Endodermal cell (in vitro differentiated cells): ENCODE data around the gene GNG10. TPM values are rescaled to one million over a fixed set of nuclear protein-coding genes. Genes with fewer than 3 reads are reported as not detected.
A peak's percentile ranks its signal among the peaks of the same experiment; 100 is the strongest.

Source experiments
- DNase-seq: peaks from one replicate; pipeline ENCODE4 v3.0.0-alpha.2; 2017
- H3K27ac ChIP-seq: 2 replicates; pipeline ENCODE4 v1.5.1; 2013; ENCODE audit warnings: mild to moderate bottlenecking, low read depth, low read length, moderate library complexity
- H3K27me3 ChIP-seq: 2 replicates; pipeline ENCODE4 v1.6.1; 2013; ENCODE audit warnings: mild to moderate bottlenecking, low read length, moderate library complexity; ENCODE audit not compliant: insufficient read depth, control insufficient read depth, poor library complexity, severe bottlenecking
- H3K36me3 ChIP-seq: 2 replicates; pipeline ENCODE4 v1.7.0; 2013; ENCODE audit warnings: mild to moderate bottlenecking, low read length, moderate library complexity; ENCODE audit not compliant: control insufficient read depth, insufficient read depth
- H3K4me1 ChIP-seq: one replicate; pipeline ENCODE4 v1.7.0; 2013; ENCODE audit warnings: low read length; ENCODE audit not compliant: control insufficient read depth, insufficient read depth
- H3K4me3 ChIP-seq: 2 replicates; pipeline ENCODE4 v1.5.1; 2013; ENCODE audit warnings: mild to moderate bottlenecking, low read length, moderate library complexity
- H3K9ac ChIP-seq: 2 replicates; pipeline ENCODE4 v1.6.1; 2013; ENCODE audit warnings: mild to moderate bottlenecking, low read length, moderate library complexity; ENCODE audit not compliant: poor library complexity, severe bottlenecking; ENCODE audit errors: extremely low read depth
- H3K9me3 ChIP-seq: 2 replicates; pipeline ENCODE4 v1.6.1; 2013; ENCODE audit warnings: mild to moderate bottlenecking, low read length, moderate library complexity; ENCODE audit not compliant: control insufficient read depth
- H3K27ac Mint-ChIP-seq: 2 replicates; pipeline ENCODE4 v1.8.0; 2020; ENCODE audit warnings: mixed read lengths
- H3K27me3 Mint-ChIP-seq: 2 replicates; pipeline ENCODE4 v1.8.0; 2021; ENCODE audit warnings: mild to moderate bottlenecking, mixed read lengths; ENCODE audit not compliant: insufficient read depth
- H3K36me3 Mint-ChIP-seq: 2 replicates; pipeline ENCODE4 v1.8.0; 2020; ENCODE audit warnings: low read depth, mixed read lengths
- H3K4me1 Mint-ChIP-seq: 2 replicates; pipeline ENCODE4 v1.8.0; 2020; ENCODE audit warnings: mixed read lengths
- H3K4me3 Mint-ChIP-seq: 2 replicates; pipeline ENCODE4 v1.8.0; 2020; ENCODE audit warnings: mild to moderate bottlenecking, moderate library complexity, mixed read lengths
- H3K9me3 Mint-ChIP-seq: 2 replicates; pipeline ENCODE4 v1.8.0; 2020; ENCODE audit warnings: mild to moderate bottlenecking, mixed read lengths
- WGBS, 2 experiments: methylation state at CpG; one replicate each; pipeline versions ENCODE4 v1.1.5 to v1.1.7; 2013; ENCODE audit warnings: missing lambda C conversion rate in 2 of 2, mixed read lengths in 1 of 2; ENCODE audit not compliant: insufficient coverage in 1 of 2, insufficient read length in 1 of 2; 5-methylcytosine and 5-hydroxymethylcytosine counted together
- total RNA-seq, 2 donors: library from RNA; stranded (reverse); fragmentation: NEBNext Ultra II Directional in 1 of 2; extraction: Animal tissue kit (Norgen Biotek cat#: 25700) in 1 of 2; gene quantifications; 2 replicates in 1 of 2; 3 replicates in 1 of 2; pipeline ENCODE4 v1.2.1, GENCODE V29; 2021
- TF ChIP-seq, protein P1 (sequence below): fragments of 200-600 bp; sonication (generic); conservative IDR thresholded peaks from 2 replicates; pipeline ENCODE4 v1.5.0; 2021; ENCODE audit warnings: antibody characterized with exemption, mild to moderate bottlenecking

Gene GNG10
- total RNA-seq, 2 donors from 2014 or later, result 27.7 to 39.7 TPM

DNA sequence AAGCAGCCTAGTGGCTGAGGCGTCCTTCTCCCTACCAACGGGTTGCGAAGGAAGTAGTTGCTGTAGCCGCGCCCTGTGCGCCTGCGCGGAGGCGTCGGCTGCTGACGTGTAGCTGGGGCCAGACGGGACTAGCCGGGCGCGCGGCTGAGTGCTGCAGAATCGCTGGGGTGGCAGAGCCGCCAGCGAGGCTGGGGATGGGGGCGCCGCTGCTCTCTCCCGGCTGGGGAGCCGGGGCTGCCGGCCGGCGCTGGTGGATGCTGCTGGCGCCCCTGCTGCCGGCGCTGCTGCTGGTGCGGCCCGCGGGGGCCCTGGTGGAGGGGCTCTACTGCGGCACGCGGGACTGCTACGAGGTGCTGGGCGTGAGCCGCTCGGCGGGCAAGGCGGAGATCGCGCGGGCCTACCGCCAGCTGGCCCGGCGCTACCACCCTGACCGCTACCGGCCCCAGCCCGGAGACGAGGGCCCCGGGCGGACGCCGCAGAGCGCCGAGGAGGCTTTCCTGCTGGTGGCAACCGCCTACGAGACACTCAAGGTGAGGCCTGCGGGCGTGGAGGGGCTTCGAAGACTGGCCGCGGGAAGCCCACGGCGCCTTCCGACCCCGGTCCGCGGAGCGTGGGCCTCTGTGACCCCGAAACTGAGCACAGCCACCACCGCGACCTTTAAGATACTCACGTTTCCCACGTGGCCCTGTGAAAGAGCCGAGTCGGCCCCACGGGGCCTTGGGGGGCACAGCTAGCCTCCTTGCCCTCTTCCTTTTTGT is 30.0 kb upstream of the GNG10 start, which contains the start of gene DNAJC25:
TSS of gene DNAJC25 (plus strand) at position 121 of the 758 bp plus-strand sequence. CDS start at position 195, 74 bp downstream.
- no peaks in the 10 kb centered on the region for H3K36me3 ChIP-seq
- Mint-ChIP-seq H3K4me3 (peak within 1 kb of the TSS; percentile 90), H3K27ac (peak within 1 kb of the TSS; percentile 95), H3K9me3 (no peaks in the 10 kb centered on the region), H3K36me3 (no peaks in the 10 kb centered on the region), H3K27me3 (peaks cover 8% of the 10 kb centered on the region), H3K4me1 (peaks cover 26% of the 10 kb centered on the region)
- TF ChIP-seq, protein P1, sequence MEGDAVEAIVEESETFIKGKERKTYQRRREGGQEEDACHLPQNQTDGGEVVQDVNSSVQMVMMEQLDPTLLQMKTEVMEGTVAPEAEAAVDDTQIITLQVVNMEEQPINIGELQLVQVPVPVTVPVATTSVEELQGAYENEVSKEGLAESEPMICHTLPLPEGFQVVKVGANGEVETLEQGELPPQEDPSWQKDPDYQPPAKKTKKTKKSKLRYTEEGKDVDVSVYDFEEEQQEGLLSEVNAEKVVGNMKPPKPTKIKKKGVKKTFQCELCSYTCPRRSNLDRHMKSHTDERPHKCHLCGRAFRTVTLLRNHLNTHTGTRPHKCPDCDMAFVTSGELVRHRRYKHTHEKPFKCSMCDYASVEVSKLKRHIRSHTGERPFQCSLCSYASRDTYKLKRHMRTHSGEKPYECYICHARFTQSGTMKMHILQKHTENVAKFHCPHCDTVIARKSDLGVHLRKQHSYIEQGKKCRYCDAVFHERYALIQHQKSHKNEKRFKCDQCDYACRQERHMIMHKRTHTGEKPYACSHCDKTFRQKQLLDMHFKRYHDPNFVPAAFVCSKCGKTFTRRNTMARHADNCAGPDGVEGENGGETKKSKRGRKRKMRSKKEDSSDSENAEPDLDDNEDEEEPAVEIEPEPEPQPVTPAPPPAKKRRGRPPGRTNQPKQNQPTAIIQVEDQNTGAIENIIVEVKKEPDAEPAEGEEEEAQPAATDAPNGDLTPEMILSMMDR, result peak; percentile 21
- no peaks in the 10 kb centered on the region for H3K9me3 ChIP-seq
- DNase-seq, result peak; percentile 99
- H3K4me1 ChIP-seq, result no peaks in the 10 kb centered on the region
- peak within 1 kb of the TSS; percentile 59 for H3K27ac ChIP-seq
- peak within 1 kb of the TSS; percentile 97 for H3K4me3 ChIP-seq
- 0% methylated on average over 26 to 79 of the region's 79 CpGs for WGBS, 2 experiments
- peak within 1 kb of the TSS; percentile 85 for H3K9ac ChIP-seq
- H3K27me3 ChIP-seq, result no peaks in the 10 kb centered on the region

DNA sequence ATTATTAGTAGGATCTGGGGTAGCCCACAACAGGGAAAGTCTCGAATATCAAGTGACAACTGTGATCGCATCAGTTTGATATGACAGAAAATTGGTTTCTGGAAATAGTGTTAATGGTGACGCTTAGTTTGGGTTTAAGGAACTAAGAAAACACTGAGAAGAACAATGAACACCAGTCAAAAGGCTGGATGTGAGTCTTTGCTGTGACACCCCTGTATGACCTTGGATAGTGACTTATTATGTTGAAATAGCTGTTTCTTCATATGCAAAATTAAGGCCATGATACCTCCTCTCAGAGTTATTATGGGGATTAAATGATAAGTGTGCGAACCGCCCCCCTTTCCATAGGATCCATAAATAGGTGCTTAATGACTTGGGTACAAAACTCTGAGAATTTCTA is 29.3 kb upstream of the GNG10 start:
- H3K36me3 Mint-ChIP-seq, result no peaks in the 10 kb centered on the region
- 43 to 52% methylated on average over 5 of the region's 5 CpGs for WGBS, 2 experiments
- H3K4me1 ChIP-seq, result no peaks in the 10 kb centered on the region
- no peak overlapping the region for H3K27ac ChIP-seq
- no peaks in the 10 kb centered on the region for H3K27me3 ChIP-seq
- peak overlapping the region; percentile 90 for H3K4me3 Mint-ChIP-seq
- no peaks in the 10 kb centered on the region for H3K36me3 ChIP-seq
- no peaks in the 10 kb centered on the region for H3K9me3 ChIP-seq
- H3K9me3 Mint-ChIP-seq, result no peaks in the 10 kb centered on the region
- peak overlapping the region; percentile 84 for H3K27ac Mint-ChIP-seq
- H3K4me3 ChIP-seq, result peak overlapping the region; percentile 97
- H3K4me1 Mint-ChIP-seq, result peaks cover 26% of the 10 kb centered on the region
- peak overlapping the region; percentile 85 for H3K9ac ChIP-seq
- TF ChIP-seq, protein P1, result no peak
- no peak for DNase-seq
- H3K27me3 Mint-ChIP-seq, result peaks cover 8% of the 10 kb centered on the region

DNA sequence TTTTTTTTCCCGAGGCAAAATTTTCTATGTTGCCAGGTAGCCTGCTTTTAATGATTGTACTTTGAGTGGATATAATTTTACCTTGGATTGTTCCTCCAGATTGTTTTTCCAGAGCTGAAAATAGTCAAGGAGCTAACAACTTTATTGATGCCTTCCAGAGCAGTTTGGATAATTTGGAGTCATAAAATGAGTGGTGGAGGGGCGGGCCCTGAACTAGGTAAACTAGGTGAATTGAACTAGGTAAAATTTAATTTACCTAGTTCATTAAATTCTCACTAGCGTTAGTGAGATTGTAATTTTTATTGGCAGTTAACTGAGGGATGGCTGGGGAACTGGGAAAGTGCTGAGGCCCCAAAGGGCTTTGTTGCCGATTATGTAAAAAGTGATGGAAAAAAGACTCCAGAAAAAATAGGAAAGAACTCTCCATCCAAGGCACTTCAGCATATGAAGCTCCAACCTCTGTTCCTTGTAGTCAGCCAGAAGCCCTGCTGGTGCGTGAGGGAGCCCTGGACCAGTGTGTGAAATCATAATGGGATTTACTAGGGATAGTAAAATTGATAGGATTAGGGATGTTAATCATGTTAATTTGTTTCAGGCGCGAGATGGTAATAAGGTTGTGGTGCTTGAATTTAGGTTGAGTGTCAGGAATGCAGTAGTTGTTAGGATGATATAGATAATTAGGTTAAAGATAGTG is 28.6 kb upstream of the GNG10 start:
- no peaks in the 10 kb centered on the region for H3K9me3 Mint-ChIP-seq
- Histone ChIP-seq H3K36me3 (no peaks in the 10 kb centered on the region), H3K9me3 (no peaks in the 10 kb centered on the region), H3K4me1 (no peaks in the 10 kb centered on the region), H3K9ac (peak overlapping the region; percentile 85), H3K27ac (no peak overlapping the region), H3K27me3 (no peaks in the 10 kb centered on the region), H3K4me3 (peak overlapping the region; percentile 97)
- TF ChIP-seq, protein P1, result no peak
- peaks cover 26% of the 10 kb centered on the region for H3K4me1 Mint-ChIP-seq
- WGBS, 2 experiments, result 76 to 79% methylated on average over 4 to 7 of the region's 7 CpGs
- no peak overlapping the region for H3K27ac Mint-ChIP-seq
- H3K27me3 Mint-ChIP-seq, result peaks cover 8% of the 10 kb centered on the region
- H3K4me3 Mint-ChIP-seq, result peak overlapping the region; percentile 90
- H3K36me3 Mint-ChIP-seq, result no peaks in the 10 kb centered on the region
- DNase-seq, result no peak
